Mesenchymal stem cell (in vitro differentiated cells and primary cell): Measurements from ENCODE around the gene HARBI1.
A peak's percentile ranks its signal among the peaks of the same experiment; 100 is the strongest.

Source experiments
- DNase-seq: peaks from one replicate; pipeline ENCODE4 v3.0.0-alpha.2; 2013
- H2AFZ ChIP-seq: one replicate; pipeline ENCODE4 v1.6.1; 2013; ENCODE audit warnings: low read depth, mild to moderate bottlenecking, control low read depth, inconsistent platforms, low read length, moderate library complexity
- H2AK5ac ChIP-seq: 2 replicates; pipeline ENCODE4 v1.6.1; 2013; ENCODE audit warnings: low read length, moderate library complexity, mild to moderate bottlenecking, inconsistent platforms; ENCODE audit not compliant: severe bottlenecking
- H2BK120ac ChIP-seq: one replicate; pipeline ENCODE4 v1.6.1; 2013; ENCODE audit warnings: low read depth, mild to moderate bottlenecking, inconsistent platforms, low read length, moderate library complexity
- H2BK12ac ChIP-seq, 2 experiments: one replicate each; pipeline ENCODE4 v1.6.1; 2013; ENCODE audit warnings: inconsistent platforms in 2 of 2, low read length in 2 of 2, mild to moderate bottlenecking in 2 of 2, moderate library complexity in 2 of 2, control low read depth in 1 of 2
- H2BK15ac ChIP-seq: one replicate; pipeline ENCODE4 v1.6.1; 2013; ENCODE audit warnings: mild to moderate bottlenecking, low read depth, inconsistent platforms; ENCODE audit not compliant: poor library complexity, severe bottlenecking
- H2BK5ac ChIP-seq: 2 replicates; pipeline ENCODE4 v1.6.1; 2013; ENCODE audit warnings: low read depth, mild to moderate bottlenecking, low read length, control low read depth, inconsistent platforms; ENCODE audit not compliant: poor library complexity, severe bottlenecking
- H3K14ac ChIP-seq, 2 experiments: one replicate each; pipeline ENCODE4 v1.6.1; 2013; ENCODE audit warnings: inconsistent platforms in 2 of 2, low read length in 2 of 2, control low read depth in 1 of 2, mild to moderate bottlenecking in 1 of 2, moderate library complexity in 1 of 2
- H3K18ac ChIP-seq, 2 experiments: one replicate each; pipeline ENCODE4 v1.6.1; 2013; ENCODE audit warnings: inconsistent platforms in 2 of 2, low read length in 2 of 2, control low read depth in 1 of 2, low read depth in 1 of 2, mild to moderate bottlenecking in 1 of 2
- H3K23ac ChIP-seq, 2 experiments: one replicate each; pipeline ENCODE4 v1.6.1; 2013; ENCODE audit warnings: inconsistent platforms in 2 of 2, low read length in 2 of 2, mild to moderate bottlenecking in 2 of 2, moderate library complexity in 2 of 2, control low read depth in 1 of 2
- H3K27ac ChIP-seq: 2 replicates; pipeline ENCODE4 v1.5.1; 2013; ENCODE audit warnings: mild to moderate bottlenecking, moderate library complexity, low read length, control low read depth, inconsistent platforms; ENCODE audit not compliant: poor library complexity, severe bottlenecking
- H3K27me3 ChIP-seq, 2 experiments: 2 replicates each; pipeline versions ENCODE4 v1.6.1 to v1.7.0; 2013; ENCODE audit warnings: low read length in 2 of 2, mild to moderate bottlenecking in 2 of 2, moderate library complexity in 2 of 2, control low read depth in 1 of 2, inconsistent platforms in 1 of 2; ENCODE audit not compliant: control insufficient read depth in 1 of 2, insufficient read depth in 1 of 2
- H3K36me3 ChIP-seq, 2 experiments: 2 replicates each; pipeline versions ENCODE4 v1.6.1 to v1.7.0; 2013; ENCODE audit warnings: low read length in 2 of 2, control low read depth in 1 of 2, inconsistent platforms in 1 of 2, low read depth in 1 of 2, mild to moderate bottlenecking in 1 of 2; ENCODE audit not compliant: insufficient read depth in 2 of 2, control insufficient read depth in 1 of 2
- H3K4ac ChIP-seq, 2 experiments: one replicate each; pipeline ENCODE4 v1.6.1; 2013; ENCODE audit warnings: inconsistent platforms in 2 of 2, low read length in 2 of 2, mild to moderate bottlenecking in 2 of 2, moderate library complexity in 2 of 2, control low read depth in 1 of 2, low read depth in 1 of 2
- H3K4me1 ChIP-seq: 2 replicates; pipeline ENCODE4 v1.6.1; 2013; ENCODE audit warnings: low read depth, low read length, control low read depth; ENCODE audit not compliant: control insufficient read depth, insufficient read depth
- H3K4me2 ChIP-seq: 2 replicates; pipeline ENCODE4 v1.6.1; 2013; ENCODE audit warnings: low read length, mild to moderate bottlenecking, inconsistent platforms; ENCODE audit not compliant: poor library complexity, severe bottlenecking
- H3K4me3 ChIP-seq, 2 experiments: 2 replicates each; pipeline versions ENCODE4 v1.5.1 to v1.7.0; 2013; ENCODE audit warnings: low read length in 2 of 2, mild to moderate bottlenecking in 2 of 2, control low read depth in 1 of 2, low read depth in 1 of 2; ENCODE audit not compliant: insufficient read depth in 1 of 2
- H3K79me1 ChIP-seq: replicated peaks from 2 replicates; pipeline ENCODE4 v1.6.1; 2013; ENCODE audit warnings: mild to moderate bottlenecking, control low read depth, low read length, inconsistent platforms; ENCODE audit not compliant: poor library complexity, severe bottlenecking
- H3K9ac ChIP-seq: 2 replicates; pipeline ENCODE4 v1.7.0; 2013; ENCODE audit warnings: mild to moderate bottlenecking, low read length, moderate library complexity
- H3K9me3 ChIP-seq: 2 replicates; pipeline ENCODE4 v1.7.0; 2013; ENCODE audit warnings: mild to moderate bottlenecking, low read length; ENCODE audit not compliant: control insufficient read depth
- H4K8ac ChIP-seq: one replicate; pipeline ENCODE4 v1.6.1; 2013; ENCODE audit warnings: inconsistent platforms, mild to moderate bottlenecking, low read length, moderate library complexity
- H4K91ac ChIP-seq: one replicate; pipeline ENCODE4 v1.6.1; 2013; ENCODE audit warnings: mild to moderate bottlenecking, low read length, inconsistent platforms
- WGBS: methylation state at CpG from one replicate; pipeline ENCODE4 v1.1.7; 2013; ENCODE audit warnings: mixed read lengths; 5-methylcytosine and 5-hydroxymethylcytosine counted together

HARBI1 gene

DNA sequence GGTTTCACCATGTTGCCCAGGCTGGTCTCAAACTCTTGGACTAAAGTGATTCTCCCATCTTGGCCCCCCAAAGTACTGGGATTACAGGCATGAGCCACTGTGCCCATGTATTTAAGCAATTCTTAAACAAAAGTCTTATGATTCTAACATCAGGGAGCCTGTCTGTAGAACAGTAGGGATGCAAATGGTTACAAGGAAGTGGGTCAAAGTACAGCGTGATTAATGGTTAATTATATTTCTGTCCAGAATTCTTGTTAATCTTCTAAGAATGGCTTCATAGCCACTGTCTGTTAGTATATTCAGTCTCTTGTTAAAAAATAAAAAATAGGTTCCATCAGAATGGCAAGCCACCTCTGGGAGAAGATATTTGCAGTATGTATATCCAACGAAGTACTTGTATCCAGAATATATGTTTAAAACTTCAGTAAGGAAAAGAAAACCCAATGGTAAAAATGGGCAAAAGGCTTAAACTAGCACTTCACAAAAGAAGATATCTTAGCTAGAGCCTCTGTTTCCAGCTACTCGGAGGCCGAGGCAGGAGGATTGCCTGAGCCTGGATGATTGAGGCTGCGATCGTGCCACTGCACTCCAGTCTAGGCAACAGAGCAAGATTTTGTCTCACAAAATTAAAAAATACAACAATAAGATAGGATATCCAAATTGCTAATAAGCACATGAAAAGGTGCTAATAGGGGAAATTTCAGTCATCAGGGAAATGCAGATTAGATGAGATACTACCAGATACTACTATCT is 23.2 kb upstream of the HARBI1 start:
- Histone ChIP-seq H3K4me1 (peaks cover 1% of the 10 kb centered on the region), H2BK12ac (no peak overlapping the region), H3K14ac (no peak overlapping the region), H3K18ac (no peak overlapping the region), H4K8ac (no peak overlapping the region), H2BK5ac (no peak overlapping the region), H3K4me2 (no peak overlapping the region), H2BK120ac (no peak overlapping the region), H2AK5ac (no peak overlapping the region), H3K9ac (no peak overlapping the region), H3K9me3 (no peaks in the 10 kb centered on the region), H3K4ac (no peak overlapping the region), H3K27ac (no peak overlapping the region), H3K36me3 (peaks cover 4 to 62% of the 10 kb centered on the region in 2 experiments), H2AFZ (no peak overlapping the region), H3K27me3 (no peaks in the 10 kb centered on the region), H4K91ac (no peak overlapping the region), H3K23ac (no peak overlapping the region), H2BK15ac (no peak overlapping the region), H3K4me3 (no peak overlapping the region), H3K79me1 (peaks cover 19% of the 10 kb centered on the region)
- DNase-seq: no peak
- WGBS: 97% methylated on average over 6 of the region's 6 CpGs

DNA sequence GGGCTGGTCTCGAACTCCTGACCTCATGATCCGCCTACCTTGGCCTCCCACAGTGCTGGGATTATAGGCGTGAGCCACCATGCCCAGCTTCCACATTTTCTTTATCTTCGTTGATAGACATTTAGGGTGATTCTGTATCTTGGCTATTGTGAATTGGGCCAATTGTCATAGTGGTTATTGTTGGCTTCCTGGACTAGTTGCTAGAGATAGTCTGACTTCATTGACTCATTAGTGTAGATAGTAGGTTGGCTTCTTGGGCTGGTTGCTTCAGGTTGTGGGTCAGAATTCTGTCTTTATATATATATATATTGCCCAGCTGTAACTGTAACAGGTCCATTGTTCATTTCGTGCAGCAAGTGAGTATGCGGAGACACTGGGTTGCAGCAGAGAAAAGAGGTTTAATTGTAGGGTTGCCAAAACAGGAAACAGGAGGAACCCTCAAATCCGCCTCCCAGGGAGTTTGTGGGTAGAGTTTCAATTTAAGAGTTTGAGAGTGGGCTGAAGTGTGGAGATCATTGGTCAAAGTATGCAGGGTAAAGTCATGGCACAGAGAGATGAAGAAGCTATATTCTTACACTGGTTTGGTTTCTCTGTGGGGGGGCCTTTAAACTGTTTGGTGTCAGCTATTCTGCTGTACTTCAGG is 22.3 kb upstream of the HARBI1 start:
- no peak overlapping the region for H2BK120ac ChIP-seq
- H3K4me3 ChIP-seq: no peak overlapping the region
- no peaks in the 10 kb centered on the region for H3K27me3 ChIP-seq
- no peak overlapping the region for H2AFZ ChIP-seq
- H3K18ac ChIP-seq: no peak overlapping the region
- no peak overlapping the region for H2AK5ac ChIP-seq
- no peak overlapping the region for H2BK12ac ChIP-seq
- peaks cover 22% of the 10 kb centered on the region for H3K79me1 ChIP-seq
- no peak overlapping the region for H3K4me2 ChIP-seq
- H3K14ac ChIP-seq: no peak overlapping the region
- no peak overlapping the region for H4K91ac ChIP-seq
- H3K4me1 ChIP-seq: peaks cover 1% of the 10 kb centered on the region
- no peak overlapping the region for H4K8ac ChIP-seq
- H3K27ac ChIP-seq: no peak overlapping the region
- H3K4ac ChIP-seq: no peak overlapping the region
- 96% methylated on average over 7 of the region's 7 CpGs for WGBS
- H3K9ac ChIP-seq: no peak overlapping the region
- peaks cover 4 to 53% of the 10 kb centered on the region in 2 experiments for H3K36me3 ChIP-seq
- H3K23ac ChIP-seq: no peak overlapping the region
- no peak overlapping the region for H2BK15ac ChIP-seq
- DNase-seq: no peak
- no peaks in the 10 kb centered on the region for H3K9me3 ChIP-seq
- no peak overlapping the region for H2BK5ac ChIP-seq

DNA sequence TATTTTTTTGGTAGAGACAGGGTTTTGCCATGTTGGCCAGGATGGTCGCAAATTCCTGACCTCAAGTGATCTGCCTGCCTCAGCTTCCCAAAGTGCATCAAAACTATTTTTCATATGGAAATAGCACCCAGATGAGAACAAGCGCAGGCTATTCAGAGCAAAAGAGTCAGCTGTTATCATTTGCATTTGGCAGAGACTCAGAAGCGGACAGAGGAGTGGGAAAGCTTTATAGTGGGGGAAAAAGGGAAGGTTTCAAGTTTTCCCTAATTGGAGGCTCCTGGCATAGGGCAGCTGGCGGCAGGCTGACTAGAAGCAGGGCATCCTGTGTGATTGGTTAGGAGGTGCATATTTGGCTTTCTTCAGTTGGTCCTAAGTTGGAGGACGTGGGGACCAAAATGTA is 20.5 kb upstream of the HARBI1 start:
- Histone ChIP-seq H3K4me3 (no peak overlapping the region), H2BK120ac (peak overlapping the region; percentile 19), H4K91ac (no peak overlapping the region), H3K4ac (no peak overlapping the region), H3K27me3 (no peaks in the 10 kb centered on the region), H3K9ac (no peak overlapping the region), H2BK12ac (no peak overlapping the region), H2AFZ (no peak overlapping the region), H3K4me1 (peaks cover 1% of the 10 kb centered on the region), H2AK5ac (no peak overlapping the region), H3K36me3 (peaks cover 4 to 44% of the 10 kb centered on the region in 2 experiments), H3K23ac (no peak overlapping the region), H4K8ac (no peak overlapping the region), H2BK5ac (no peak overlapping the region), H3K9me3 (no peaks in the 10 kb centered on the region), H3K4me2 (no peak overlapping the region), H3K27ac (no peak overlapping the region), H2BK15ac (no peak overlapping the region), H3K14ac (no peak overlapping the region), H3K79me1 (peaks cover 19% of the 10 kb centered on the region), H3K18ac (no peak overlapping the region)
- WGBS: 100% methylated on average over 4 of the region's 5 CpGs
- DNase-seq: no peak

DNA sequence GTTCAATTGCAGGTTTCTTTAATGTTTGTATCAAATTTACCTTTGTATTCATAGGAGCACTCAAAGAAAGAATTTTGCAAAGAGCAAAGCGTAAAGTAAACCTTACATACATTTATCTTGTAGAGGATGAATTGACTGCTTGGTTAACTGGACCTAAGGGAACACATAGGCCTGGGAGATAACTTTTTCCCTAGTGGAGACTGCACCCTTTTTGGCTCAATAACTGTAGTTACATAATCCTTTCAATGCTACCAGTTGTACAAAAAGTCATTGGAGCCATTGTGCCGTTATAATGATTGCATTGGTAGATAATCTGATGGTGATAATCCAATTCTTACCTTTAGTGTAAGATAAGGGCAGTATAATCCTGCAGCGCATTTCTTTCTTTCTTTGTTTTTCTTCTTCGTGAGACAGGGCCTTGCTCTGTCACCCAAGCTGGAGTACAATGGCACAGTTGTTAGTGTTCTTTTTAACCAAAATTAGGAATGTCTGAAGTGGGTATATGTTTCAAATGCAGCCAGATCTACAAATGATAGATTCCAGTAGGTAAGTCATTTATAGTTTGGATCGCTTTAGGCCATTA is 18.6 kb upstream of the HARBI1 start:
- Histone ChIP-seq H4K91ac (no peak overlapping the region), H3K14ac (no peak overlapping the region), H2AK5ac (no peak overlapping the region), H2BK5ac (no peak overlapping the region), H3K79me1 (peaks cover 17% of the 10 kb centered on the region), H3K9ac (no peak overlapping the region), H4K8ac (no peak overlapping the region), H2BK12ac (no peak overlapping the region), H3K23ac (no peak overlapping the region), H3K4me1 (peaks cover 1% of the 10 kb centered on the region), H3K4me2 (no peak overlapping the region), H2BK15ac (no peak overlapping the region), H2BK120ac (no peak overlapping the region), H3K9me3 (no peaks in the 10 kb centered on the region), H3K27ac (no peak overlapping the region), H3K4me3 (no peak overlapping the region), H3K4ac (no peak overlapping the region), H3K36me3 (peaks cover 9 to 53% of the 10 kb centered on the region in 2 experiments), H3K18ac (no peak overlapping the region), H3K27me3 (no peaks in the 10 kb centered on the region), H2AFZ (no peak overlapping the region)
- WGBS: 94% methylated on average over 4 of the region's 5 CpGs
- DNase-seq: no peak
